Esophagus muscularis mucosa (tissue), 3 donors: ENCODE data around the gene EFEMP2.

Experiments
- POLR2A ChIP-seq: fragments of 450-650 bp; IDR thresholded peaks from one replicate; pipeline ENCODE4 v1.6.1; 2017; ENCODE audit warnings: antibody characterized with exemption, moderate library complexity, mild to moderate bottlenecking, low read depth
- POLR2AphosphoS5 ChIP-seq, 2 donors: sonication (generic); formaldehyde crosslinking; IDR thresholded peaks; one replicate each; pipeline ENCODE4 v1.6.1; 2017; ENCODE audit warnings: antibody characterized with exemption in 2 of 2
- TF ChIP-seq, protein P1 (sequence below), 3 experiments: fragments of 200-600 bp in 2 of 3; fragments of 450-650 bp in 1 of 3; sonication (generic) in 2 of 3; IDR thresholded peaks; one replicate each; pipeline ENCODE4 v1.5.1; 2017 to 2019; ENCODE audit warnings: antibody characterized with exemption in 3 of 3, mild to moderate bottlenecking in 2 of 3, moderate library complexity in 1 of 3

DNA sequence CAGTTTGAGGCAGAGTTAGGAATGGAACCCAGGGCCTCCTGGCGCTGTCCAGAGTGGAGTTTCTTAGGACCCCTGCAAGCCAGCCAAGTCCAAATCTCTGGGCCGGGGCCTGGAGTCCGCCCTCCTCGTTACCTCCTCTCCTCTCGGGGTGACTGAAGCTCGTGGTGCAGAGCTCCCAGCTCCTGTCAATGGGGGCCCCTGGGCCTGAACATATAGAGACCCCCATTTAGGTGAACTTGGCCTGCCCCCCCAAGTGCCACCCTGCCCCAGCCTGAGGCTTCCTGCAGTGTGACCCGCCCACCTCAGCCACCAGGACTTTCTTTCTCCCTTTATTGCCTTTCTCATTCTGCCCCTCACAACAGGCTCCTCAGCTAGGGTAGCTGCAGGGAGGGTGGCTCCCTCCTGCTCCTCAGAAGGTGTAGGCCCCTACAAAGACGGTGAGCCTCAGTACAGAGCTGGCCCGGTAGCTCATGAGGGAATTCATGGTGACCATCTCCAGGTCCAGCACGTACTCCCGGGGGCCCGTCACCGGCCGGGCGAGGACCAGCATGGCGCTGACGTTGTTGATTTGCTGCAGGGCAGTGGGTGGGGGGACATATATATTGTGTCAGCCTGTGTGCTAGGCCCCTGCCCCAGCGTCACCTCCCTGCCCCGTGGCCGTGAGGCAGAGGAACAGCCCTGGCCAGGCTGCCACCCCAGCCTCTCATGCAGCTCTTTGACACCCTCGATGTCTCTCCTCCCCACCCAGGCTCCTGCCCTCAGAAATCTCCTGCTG is 5.9 kb downstream of the EFEMP2 start:
- TF ChIP-seq POLR2A = no peak
- TF ChIP-seq, protein P1, sequence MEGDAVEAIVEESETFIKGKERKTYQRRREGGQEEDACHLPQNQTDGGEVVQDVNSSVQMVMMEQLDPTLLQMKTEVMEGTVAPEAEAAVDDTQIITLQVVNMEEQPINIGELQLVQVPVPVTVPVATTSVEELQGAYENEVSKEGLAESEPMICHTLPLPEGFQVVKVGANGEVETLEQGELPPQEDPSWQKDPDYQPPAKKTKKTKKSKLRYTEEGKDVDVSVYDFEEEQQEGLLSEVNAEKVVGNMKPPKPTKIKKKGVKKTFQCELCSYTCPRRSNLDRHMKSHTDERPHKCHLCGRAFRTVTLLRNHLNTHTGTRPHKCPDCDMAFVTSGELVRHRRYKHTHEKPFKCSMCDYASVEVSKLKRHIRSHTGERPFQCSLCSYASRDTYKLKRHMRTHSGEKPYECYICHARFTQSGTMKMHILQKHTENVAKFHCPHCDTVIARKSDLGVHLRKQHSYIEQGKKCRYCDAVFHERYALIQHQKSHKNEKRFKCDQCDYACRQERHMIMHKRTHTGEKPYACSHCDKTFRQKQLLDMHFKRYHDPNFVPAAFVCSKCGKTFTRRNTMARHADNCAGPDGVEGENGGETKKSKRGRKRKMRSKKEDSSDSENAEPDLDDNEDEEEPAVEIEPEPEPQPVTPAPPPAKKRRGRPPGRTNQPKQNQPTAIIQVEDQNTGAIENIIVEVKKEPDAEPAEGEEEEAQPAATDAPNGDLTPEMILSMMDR (IDR thresholded peaks at IDR 0.05) = no peak
- TF ChIP-seq POLR2AphosphoS5 (IDR thresholded peaks at IDR 0.05) = no peak
